ENCODE results near the gene DHDH. TPM values are rescaled to one million over a fixed set of nuclear protein-coding genes. Genes with fewer than 3 reads are reported as not detected.
"Not testable (repeated sequence)": the region's sequence is repeated elsewhere in the genome, so short reads cannot be mapped to it uniquely, and the experiment has no call there.

Gene DHDH
- total RNA-seq, 5 donors from 2014 or later (not counting 1 experiment from before 2014, with no cell fraction given) = 0.93 to 1.7 (median 1.2) TPM

- DNase-seq; ATAC-seq (replicated peaks in 1 of 4); H3K4me3 ChIP-seq (ENCODE audit: control insufficient read depth in 1 of 2, extremely low read depth in 1 of 2, low read length in 1 of 2); H3K27me3 Mint-ChIP-seq; H3K9me3 ChIP-seq; H3K27me3 ChIP-seq (replicated peaks in 1 of 2; ENCODE audit: control insufficient read depth in 2 of 2, extremely low read depth in 1 of 2, insufficient read depth in 2 of 2, low read length in 1 of 2); POLR2A ChIA-PET; H3K27ac ChIP-seq (ENCODE audit: low read length); H3K9me3 Mint-ChIP-seq: not testable (repeated sequence)
- CTCF ChIA-PET = interaction anchor here in 1 of 2 donors (3.0 kb wide), 1 partner anchor 69 kb away, joined by 23 read pairs; no protein-coding TSS in a partner anchor
- peak overlapping the region in 1 of 3 donors; percentile 45 for H3K4me3 Mint-ChIP-seq
- H3K27ac Mint-ChIP-seq = peak overlapping the region in 1 of 2 donors; percentile 34
- Histone ChIP-seq H3K36me3 (ENCODE audit: control insufficient read depth in 2 of 2, extremely low read depth in 1 of 2, insufficient read depth in 1 of 2, low read length in 1 of 2) (peaks cover 3 to 24% of the 10 kb centered on the region in 2 donors), H3K4me1 (ENCODE audit: control insufficient read depth in 1 of 2, extremely low read depth in 1 of 2, insufficient read depth in 2 of 2, low read length in 2 of 2) (peaks cover 2 to 33% of the 10 kb centered on the region in 2 experiments)
- peaks cover 24 to 35% (median 28%) of the 10 kb centered on the region in 3 donors for H3K4me1 Mint-ChIP-seq
- peaks cover 23% of the 10 kb centered on the region for H3K36me3 Mint-ChIP-seq
- WGBS (ENCODE audit: insufficient coverage) = 100% methylated on average over 3 of the region's 7 CpGs
Measured at GRCh38 chr19:48902291-48902690, 31.2 kb upstream of the DHDH start.

GRCh38 chr19:48903788-48904187 lies 29.7 kb upstream of the DHDH start:
- H3K27ac Mint-ChIP-seq; H3K4me3 Mint-ChIP-seq; H3K4me3 ChIP-seq (ENCODE audit: control insufficient read depth in 1 of 2, extremely low read depth in 1 of 2, low read length in 1 of 2); CTCF ChIA-PET; H3K27me3 ChIP-seq (replicated peaks in 1 of 2; ENCODE audit: control insufficient read depth in 2 of 2, extremely low read depth in 1 of 2, insufficient read depth in 2 of 2, low read length in 1 of 2); H3K9me3 ChIP-seq; POLR2A ChIA-PET; H3K27ac ChIP-seq (ENCODE audit: low read length); H3K27me3 Mint-ChIP-seq; DNase-seq; H3K9me3 Mint-ChIP-seq; ATAC-seq (replicated peaks in 1 of 4): not testable (repeated sequence)
- H3K4me1 ChIP-seq (ENCODE audit: control insufficient read depth in 1 of 2, extremely low read depth in 1 of 2, insufficient read depth in 2 of 2, low read length in 2 of 2) = peaks cover 2 to 33% of the 10 kb centered on the region in 2 experiments
- Mint-ChIP-seq H3K36me3 (peaks cover 28% of the 10 kb centered on the region), H3K4me1 (peaks cover 24 to 35% (median 28%) of the 10 kb centered on the region in 3 donors)
- peaks cover 3 to 32% of the 10 kb centered on the region in 2 donors for H3K36me3 ChIP-seq (ENCODE audit: control insufficient read depth in 2 of 2, extremely low read depth in 1 of 2, insufficient read depth in 1 of 2, low read length in 1 of 2)

GRCh38 chr19:48905664-48906063 lies 27.8 kb upstream of the DHDH start:
- H3K4me1 ChIP-seq (ENCODE audit: control insufficient read depth in 1 of 2, extremely low read depth in 1 of 2, insufficient read depth in 2 of 2, low read length in 2 of 2) = peaks cover 2 to 22% of the 10 kb centered on the region in 2 experiments
- ATAC-seq (replicated peaks in 1 of 4) (no peak), DNase-seq (no peak)
- peaks cover 3 to 45% of the 10 kb centered on the region in 2 donors for H3K36me3 ChIP-seq (ENCODE audit: control insufficient read depth in 2 of 2, extremely low read depth in 1 of 2, insufficient read depth in 1 of 2, low read length in 1 of 2)
- Mint-ChIP-seq H3K36me3 (peaks cover 30% of the 10 kb centered on the region), H3K27me3 (no peaks in the 10 kb centered on the region), H3K9me3 (no peaks in the 10 kb centered on the region), H3K4me3 (no peak overlapping the region), H3K4me1 (peaks cover 15 to 21% (median 18%) of the 10 kb centered on the region in 3 donors), H3K27ac (no peak overlapping the region)
- no peaks in the 10 kb centered on the region for H3K9me3 ChIP-seq
- no peak overlapping the region for H3K27ac ChIP-seq (ENCODE audit: low read length)
- ChIA-PET POLR2A (no interaction called here), CTCF (interaction anchor here (0.5 to 0.6 kb wide), 2 partner anchors 9 to 98 kb away, joined by 4 to 7 read pairs; no protein-coding TSS in a partner anchor)
- no peak overlapping the region for H3K4me3 ChIP-seq (ENCODE audit: control insufficient read depth in 1 of 2, extremely low read depth in 1 of 2, low read length in 1 of 2)
- no peaks in the 10 kb centered on the region for H3K27me3 ChIP-seq (replicated peaks in 1 of 2; ENCODE audit: control insufficient read depth in 2 of 2, extremely low read depth in 1 of 2, insufficient read depth in 2 of 2, low read length in 1 of 2)
- WGBS (ENCODE audit: insufficient coverage) = 96% methylated on average over 4 of the region's 14 CpGs

GRCh38 chr19:48906324-48906723 lies 27.2 kb upstream of the DHDH start:
- CTCF ChIA-PET = interaction anchor here (0.5 to 0.7 kb wide), 3 partner anchors 190 to 1609 kb away, joined by 3 to 7 read pairs (median 3); no protein-coding TSS in a partner anchor
- Mint-ChIP-seq H3K9me3 (no peaks in the 10 kb centered on the region), H3K4me3 (no peak overlapping the region), H3K27ac (no peak overlapping the region), H3K4me1 (peaks cover 9 to 14% (median 11%) of the 10 kb centered on the region in 3 donors), H3K27me3 (no peaks in the 10 kb centered on the region), H3K36me3 (peaks cover 35% of the 10 kb centered on the region)
- no peak for DNase-seq
- H3K27me3 ChIP-seq (replicated peaks in 1 of 2; ENCODE audit: control insufficient read depth in 2 of 2, extremely low read depth in 1 of 2, insufficient read depth in 2 of 2, low read length in 1 of 2) = no peaks in the 10 kb centered on the region
- H3K27ac ChIP-seq (ENCODE audit: low read length) = no peak overlapping the region
- no peak overlapping the region for H3K4me3 ChIP-seq (ENCODE audit: control insufficient read depth in 1 of 2, extremely low read depth in 1 of 2, low read length in 1 of 2)
- H3K9me3 ChIP-seq = no peaks in the 10 kb centered on the region
- WGBS (ENCODE audit: insufficient coverage) = 100% methylated on average over 3 of the region's 10 CpGs
- peaks cover 3 to 52% of the 10 kb centered on the region in 2 donors for H3K36me3 ChIP-seq (ENCODE audit: control insufficient read depth in 2 of 2, extremely low read depth in 1 of 2, insufficient read depth in 1 of 2, low read length in 1 of 2)
- peaks cover 0 to 15% of the 10 kb centered on the region in 2 experiments for H3K4me1 ChIP-seq (ENCODE audit: control insufficient read depth in 1 of 2, extremely low read depth in 1 of 2, insufficient read depth in 2 of 2, low read length in 2 of 2)
- POLR2A ChIA-PET = interaction anchor here in 1 of 2 donors (0.6 kb wide), 1 partner anchor 99 kb away, joined by 5 read pairs; no protein-coding TSS in a partner anchor
- no peak for ATAC-seq (replicated peaks in 1 of 4)

GRCh38 chr19:48907671-48908070 lies 25.8 kb upstream of the DHDH start:
- DNase-seq = peak in 1 of 35 experiments; percentile 3
- ChIA-PET POLR2A (interaction anchor here in 1 of 2 donors (0.7 kb wide), 1 partner anchor 92 kb away, joined by 12 read pairs; no protein-coding TSS in a partner anchor), CTCF (no interaction called here)
- no peak overlapping the region for H3K4me3 ChIP-seq (ENCODE audit: control insufficient read depth in 1 of 2, extremely low read depth in 1 of 2, low read length in 1 of 2)
- H3K36me3 ChIP-seq (ENCODE audit: control insufficient read depth in 2 of 2, extremely low read depth in 1 of 2, insufficient read depth in 1 of 2, low read length in 1 of 2) = peaks cover 3 to 63% of the 10 kb centered on the region in 2 donors
- 94% methylated on average over 12 of the region's 14 CpGs for WGBS (ENCODE audit: insufficient coverage)
- no peaks in the 10 kb centered on the region for H3K9me3 Mint-ChIP-seq
- H3K27ac ChIP-seq (ENCODE audit: low read length) = no peak overlapping the region
- H3K36me3 Mint-ChIP-seq = peaks cover 35% of the 10 kb centered on the region
- no peak overlapping the region for H3K4me3 Mint-ChIP-seq
- H3K9me3 ChIP-seq = no peaks in the 10 kb centered on the region
- H3K4me1 Mint-ChIP-seq = peaks cover 0 to 1% (median under 1%) of the 10 kb centered on the region in 3 donors
- peaks cover 0 to 5% of the 10 kb centered on the region in 2 experiments for H3K4me1 ChIP-seq (ENCODE audit: control insufficient read depth in 1 of 2, extremely low read depth in 1 of 2, insufficient read depth in 2 of 2, low read length in 2 of 2)
- ATAC-seq (replicated peaks in 1 of 4) = no peak
- H3K27ac Mint-ChIP-seq = no peak overlapping the region
- no peaks in the 10 kb centered on the region for H3K27me3 ChIP-seq (replicated peaks in 1 of 2; ENCODE audit: control insufficient read depth in 2 of 2, extremely low read depth in 1 of 2, insufficient read depth in 2 of 2, low read length in 1 of 2)
- H3K27me3 Mint-ChIP-seq = no peaks in the 10 kb centered on the region

GRCh38 chr19:48909424-48910077 lies 23.9 kb upstream of the DHDH start:
- DNase-seq; H3K27me3 ChIP-seq (replicated peaks in 1 of 2; ENCODE audit: control insufficient read depth in 2 of 2, extremely low read depth in 1 of 2, insufficient read depth in 2 of 2, low read length in 1 of 2); H3K4me1 Mint-ChIP-seq; CTCF ChIA-PET; ATAC-seq (replicated peaks in 1 of 4); H3K4me3 ChIP-seq (ENCODE audit: control insufficient read depth in 1 of 2, extremely low read depth in 1 of 2, low read length in 1 of 2); H3K9me3 ChIP-seq; H3K27ac ChIP-seq (ENCODE audit: low read length); POLR2A ChIA-PET; H3K27me3 Mint-ChIP-seq; H3K9me3 Mint-ChIP-seq; H3K27ac Mint-ChIP-seq; H3K4me1 ChIP-seq (ENCODE audit: control insufficient read depth in 1 of 2, extremely low read depth in 1 of 2, insufficient read depth in 2 of 2, low read length in 2 of 2); H3K4me3 Mint-ChIP-seq: not testable (repeated sequence)
- H3K36me3 Mint-ChIP-seq = peaks cover 46% of the 10 kb centered on the region
- WGBS (ENCODE audit: insufficient coverage) = no CpG with 5 or more reads among the region's 11 CpGs
- peaks cover 9 to 79% of the 10 kb centered on the region in 2 donors for H3K36me3 ChIP-seq (ENCODE audit: control insufficient read depth in 2 of 2, extremely low read depth in 1 of 2, insufficient read depth in 1 of 2, low read length in 1 of 2)
